IPS-NIHi7 (cell line): ENCODE data around the gene KRT72.

Source experiments
- DNase-seq: peaks from one replicate; pipeline ENCODE4 v3.0.0; 2012; ENCODE audit warnings: mixed read lengths; ENCODE audit errors: extremely low spot score

The KRT72 gene

DNA sequence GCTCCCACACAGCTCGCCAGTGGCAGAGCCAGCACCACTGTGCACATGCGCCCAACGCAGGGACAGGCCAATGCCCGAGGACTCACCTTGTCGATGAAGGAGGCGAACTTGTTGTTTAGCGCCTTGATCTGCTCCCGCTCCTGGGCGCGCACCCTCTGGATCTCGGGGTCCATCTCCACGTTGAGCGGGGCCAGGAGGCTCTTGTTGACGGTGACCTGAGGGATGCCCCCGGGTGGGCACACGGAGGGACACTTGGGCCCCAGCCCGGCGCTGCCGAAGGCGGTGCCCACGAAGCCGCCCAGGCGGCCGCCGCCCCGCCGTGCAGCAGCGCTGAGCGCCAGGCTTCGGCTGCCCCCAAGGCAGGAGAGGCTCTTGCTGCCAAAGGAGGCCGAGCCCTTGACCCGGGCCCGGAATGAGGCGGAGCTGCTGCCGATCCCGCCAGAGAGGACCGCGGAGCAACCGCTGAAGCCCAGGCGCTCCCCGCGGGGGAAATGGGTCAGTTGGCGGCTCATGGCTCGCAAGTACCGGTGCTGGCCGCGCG, at the start of gene KRT72:
Gene KRT72, minus strand, starts transcription at position 523 of the 541 bp plus-strand sequence. Its CDS starts 11 bp downstream, at position 512.
- no peak for DNase-seq

DNA sequence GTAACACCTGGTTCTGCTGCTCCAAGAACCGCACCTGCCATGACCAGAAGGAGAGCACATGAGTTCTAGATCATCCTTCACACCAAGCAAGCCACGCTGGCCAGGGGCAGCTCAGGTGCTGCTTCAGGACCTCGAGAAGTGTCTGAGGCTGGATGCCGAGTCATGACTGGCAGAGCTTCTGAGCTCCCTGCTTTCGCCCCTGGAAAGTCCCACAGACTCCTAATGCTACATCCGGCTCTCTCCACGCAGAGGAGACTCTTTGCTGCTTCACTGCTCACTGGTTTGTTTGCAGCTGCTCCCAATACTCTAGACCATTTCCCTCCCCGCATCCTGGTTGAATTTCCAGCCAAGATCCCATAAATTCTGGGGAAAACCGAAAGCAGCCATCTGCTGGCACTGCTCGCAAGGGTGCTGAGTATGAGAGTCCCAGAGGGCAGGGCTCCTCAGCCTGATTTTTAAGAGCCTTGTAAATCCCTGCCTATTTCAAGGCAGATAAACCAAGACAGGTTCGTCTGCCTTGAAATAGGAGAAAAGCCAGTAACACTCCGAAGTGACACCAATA, 49.3 kb upstream of the KRT72 start:
- no peak for DNase-seq

DNA sequence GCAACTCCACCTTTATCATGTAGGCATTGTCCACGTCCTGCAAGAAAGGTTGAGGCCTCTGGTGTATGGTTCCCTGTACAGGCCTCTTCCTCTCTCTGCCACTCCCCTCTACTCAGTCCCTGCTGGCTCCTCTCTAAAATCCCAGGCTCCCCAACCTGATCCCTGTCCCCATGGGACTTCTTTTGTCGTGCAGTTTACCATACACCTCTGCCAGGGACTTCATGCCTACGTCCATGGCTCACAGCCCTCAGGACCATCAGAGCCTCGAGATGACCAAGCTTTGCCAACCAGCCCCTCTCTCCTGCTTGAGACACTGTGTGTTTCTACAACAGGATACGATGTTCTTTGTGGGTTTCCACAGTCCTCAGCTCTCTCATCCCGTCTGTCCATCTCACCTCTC, 47.8 kb upstream of the KRT72 start:
- DNase-seq = no peak

DNA sequence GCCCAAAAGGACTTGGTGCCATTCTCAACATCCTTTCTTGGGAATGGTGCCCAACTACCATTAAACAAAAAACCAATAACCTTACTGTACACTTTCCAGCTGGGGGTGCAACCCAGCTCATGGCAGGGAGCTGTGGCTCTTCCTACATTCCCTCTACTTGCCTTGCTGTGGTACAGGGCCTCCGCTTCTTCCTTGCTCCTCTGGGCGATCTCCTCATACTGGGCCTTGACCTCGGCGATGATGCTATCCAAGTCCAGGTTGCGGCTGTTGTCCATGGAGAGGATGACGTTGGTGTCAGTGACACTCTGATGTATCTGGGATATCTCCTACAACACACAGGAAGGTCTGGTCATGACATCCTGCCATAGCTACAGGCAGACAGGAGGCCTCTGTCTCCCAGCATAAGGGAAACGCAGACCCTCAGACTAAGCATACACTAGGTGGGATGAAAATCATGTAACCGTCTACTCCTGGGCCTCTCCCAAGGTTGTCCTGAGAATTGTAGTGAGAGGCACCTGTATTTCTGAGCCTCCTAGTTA, 46.8 kb upstream of the KRT72 start:
- no peak for DNase-seq

DNA sequence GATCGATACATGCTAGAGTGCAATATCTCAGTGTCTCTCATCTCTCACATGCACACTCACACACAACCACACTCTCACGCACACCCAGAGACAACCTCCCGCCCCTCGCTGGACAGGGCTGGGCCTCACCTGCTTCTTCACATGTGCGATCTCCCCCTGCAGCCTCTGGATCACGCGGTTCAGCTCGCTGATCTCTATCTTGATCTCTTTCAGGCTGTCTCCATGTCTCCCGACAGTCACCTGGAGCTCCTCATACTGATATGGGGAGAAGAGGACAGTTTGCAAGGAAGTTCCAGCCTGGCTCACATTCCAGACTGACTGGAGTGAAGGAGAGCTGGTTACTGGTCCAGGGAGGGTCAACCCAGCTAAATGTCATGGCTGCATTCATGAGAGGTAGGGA, 46.3 kb upstream of the KRT72 start:
- DNase-seq = no peak

DNA sequence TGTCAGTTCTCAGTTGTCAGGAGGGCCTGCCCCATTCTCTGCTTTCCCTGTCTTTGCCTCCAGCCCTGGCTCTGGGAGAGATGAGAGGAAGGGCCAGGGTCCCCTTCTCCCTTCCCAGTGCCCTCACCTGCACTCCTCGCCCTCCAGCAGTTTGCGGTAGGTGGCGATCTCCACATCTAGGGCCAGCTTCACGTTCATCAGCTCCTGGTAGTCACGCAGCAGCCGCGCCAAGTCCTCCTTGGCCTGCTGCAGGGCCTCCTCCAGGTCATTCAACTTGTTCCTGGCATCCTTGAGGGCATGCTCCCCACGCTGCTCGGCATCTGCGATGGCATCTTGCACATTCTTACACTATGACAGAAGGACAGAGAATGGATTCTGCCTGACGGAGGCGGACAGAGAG, 45.4 kb upstream of the KRT72 start:
- DNase-seq = no peak

DNA sequence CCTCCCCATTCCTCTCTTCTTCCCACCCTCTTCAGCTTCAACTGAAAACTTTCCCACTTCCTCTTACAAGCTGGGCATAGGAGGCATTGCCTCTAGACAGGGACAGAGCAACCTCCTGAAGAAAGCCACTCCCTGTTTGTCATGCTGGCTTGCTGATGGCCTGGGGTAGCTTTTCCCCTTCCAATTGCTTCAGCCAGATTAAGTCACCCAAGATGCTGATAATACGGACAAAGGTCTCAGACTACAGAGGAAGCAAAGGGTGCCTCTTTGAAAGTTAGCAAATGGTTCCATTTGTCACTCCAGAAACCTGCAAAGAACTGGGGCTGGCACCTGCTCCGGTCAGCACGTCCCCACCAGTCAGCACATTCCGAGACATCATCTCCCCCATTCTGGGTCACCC, 44.7 kb upstream of the KRT72 start:
- no peak for DNase-seq

DNA sequence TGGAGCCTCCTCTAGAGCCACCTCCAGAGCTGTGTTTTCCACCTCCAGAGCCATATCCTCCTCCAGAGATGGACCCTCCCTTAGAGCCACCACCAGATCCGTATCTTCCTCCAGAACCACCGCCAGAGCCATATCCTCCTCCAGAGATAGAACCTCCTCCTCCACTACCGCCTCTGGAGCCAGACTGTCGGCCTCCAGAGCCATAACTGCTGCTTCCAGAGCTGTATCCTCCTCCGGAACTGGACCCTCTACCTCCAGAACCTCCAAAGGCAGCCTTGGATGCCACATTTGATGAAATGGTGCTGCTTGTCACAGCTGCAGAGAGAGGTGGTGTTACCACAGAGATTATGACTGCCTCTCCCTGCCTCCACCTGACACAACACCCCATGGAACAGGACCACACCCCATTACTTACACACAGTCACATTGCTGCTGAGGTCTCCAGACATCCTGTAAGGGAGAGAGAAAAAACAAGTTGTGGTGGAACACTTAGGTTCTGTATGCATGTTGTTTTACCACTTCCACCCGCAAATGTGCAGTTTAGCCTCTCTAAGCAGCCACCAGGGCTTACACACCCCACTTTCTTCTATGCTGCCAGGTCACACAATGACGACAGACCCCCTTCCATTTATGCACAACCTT, 44.0 kb upstream of the KRT72 start:
- DNase-seq = no peak

DNA sequence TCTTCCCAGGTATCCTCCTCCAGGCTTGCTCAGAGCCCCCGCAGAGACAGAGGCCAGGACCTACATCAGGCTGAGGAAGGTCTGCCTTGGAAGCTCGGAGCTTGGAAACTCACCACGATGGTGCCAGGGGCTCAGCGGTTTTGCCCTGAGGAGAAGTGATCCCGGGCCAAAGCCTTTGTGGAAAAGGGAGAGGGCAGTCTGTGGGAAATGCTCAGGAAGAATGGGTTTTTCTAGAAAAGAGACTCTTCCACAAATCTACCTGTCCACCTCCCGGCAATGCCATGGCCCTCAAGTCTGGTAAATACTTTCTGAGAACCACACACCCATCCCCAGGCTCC, 42.8 kb upstream of the KRT72 start:
- DNase-seq = no peak

DNA sequence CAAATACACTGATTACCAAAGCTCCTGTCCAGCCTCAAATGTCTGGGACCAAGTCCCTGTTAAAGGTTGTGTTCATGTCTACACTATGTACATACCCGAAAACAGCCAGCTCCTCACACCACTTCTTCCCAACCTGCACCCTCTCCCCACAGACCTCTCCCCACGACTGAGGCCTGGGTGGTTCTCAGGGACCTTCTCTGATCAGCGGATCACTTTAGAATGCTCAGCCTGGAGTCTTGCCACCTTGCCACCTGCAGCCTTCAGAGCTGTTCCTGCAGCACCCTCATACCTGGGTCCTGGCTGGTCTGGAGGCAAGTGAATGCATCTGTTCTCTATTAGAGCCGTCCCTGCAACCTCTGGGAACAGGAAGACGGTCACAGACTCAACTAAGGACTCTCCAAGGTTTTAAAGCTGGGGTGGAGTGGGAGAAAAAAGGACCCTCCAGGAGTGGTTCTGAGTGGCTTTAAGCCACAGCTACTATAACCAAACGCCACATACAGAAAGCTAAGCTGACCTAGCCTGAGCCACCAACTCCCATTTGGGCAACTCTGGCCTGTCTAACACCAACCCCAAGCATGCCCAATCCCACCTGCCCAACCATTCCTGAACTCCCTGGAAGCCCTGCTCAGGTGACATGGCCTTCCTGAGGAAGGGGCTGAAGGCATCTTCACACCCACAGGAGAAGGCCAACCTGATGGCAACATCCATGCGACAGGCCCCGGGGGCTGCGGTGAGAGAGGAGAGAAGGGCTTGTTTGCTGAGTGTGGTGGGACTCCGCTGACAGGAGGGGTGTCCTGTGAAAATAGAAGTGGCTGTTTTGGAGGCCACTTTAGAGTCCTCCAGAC, 42.2 kb upstream of the KRT72 start:
- DNase-seq = no peak

DNA sequence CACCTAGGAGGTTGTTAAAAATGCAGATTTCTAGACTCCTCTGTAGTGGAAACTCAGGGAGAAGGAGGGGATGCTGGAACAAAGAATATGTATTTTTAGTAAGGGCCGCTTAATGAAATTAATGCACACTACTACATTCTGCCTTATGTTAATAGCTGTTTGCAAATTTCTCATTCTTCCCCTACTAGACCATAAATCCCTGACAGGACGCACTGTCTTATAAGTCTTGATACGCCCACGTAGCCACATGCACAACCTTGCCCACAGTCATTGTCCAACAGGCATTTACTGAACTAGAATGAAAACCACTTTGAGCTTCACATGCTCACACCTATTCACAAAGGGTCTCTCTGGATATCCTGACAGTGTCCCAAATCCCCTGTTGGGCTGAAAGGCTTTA, 40.2 kb upstream of the KRT72 start:
- DNase-seq = no peak

DNA sequence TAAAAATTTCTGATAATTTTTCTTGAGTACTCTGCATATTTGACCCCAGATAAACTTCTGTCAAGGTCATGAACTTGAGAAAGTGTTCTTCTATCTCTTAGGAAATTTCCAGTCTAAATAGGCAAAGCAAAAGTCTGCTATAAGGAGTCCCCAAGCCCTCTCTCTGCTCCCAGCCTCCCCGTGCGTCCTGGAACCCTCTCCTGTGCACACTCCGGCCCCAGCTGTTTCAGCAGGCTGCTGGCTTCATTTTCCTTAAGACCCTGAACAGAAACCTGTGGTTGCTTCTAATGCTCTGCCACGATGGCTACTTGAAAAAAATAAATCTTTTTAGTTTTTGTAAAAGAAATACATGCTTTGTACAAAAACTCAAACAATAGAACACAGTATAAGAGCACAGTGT, 36.0 kb upstream of the KRT72 start:
- DNase-seq = no peak

DNA sequence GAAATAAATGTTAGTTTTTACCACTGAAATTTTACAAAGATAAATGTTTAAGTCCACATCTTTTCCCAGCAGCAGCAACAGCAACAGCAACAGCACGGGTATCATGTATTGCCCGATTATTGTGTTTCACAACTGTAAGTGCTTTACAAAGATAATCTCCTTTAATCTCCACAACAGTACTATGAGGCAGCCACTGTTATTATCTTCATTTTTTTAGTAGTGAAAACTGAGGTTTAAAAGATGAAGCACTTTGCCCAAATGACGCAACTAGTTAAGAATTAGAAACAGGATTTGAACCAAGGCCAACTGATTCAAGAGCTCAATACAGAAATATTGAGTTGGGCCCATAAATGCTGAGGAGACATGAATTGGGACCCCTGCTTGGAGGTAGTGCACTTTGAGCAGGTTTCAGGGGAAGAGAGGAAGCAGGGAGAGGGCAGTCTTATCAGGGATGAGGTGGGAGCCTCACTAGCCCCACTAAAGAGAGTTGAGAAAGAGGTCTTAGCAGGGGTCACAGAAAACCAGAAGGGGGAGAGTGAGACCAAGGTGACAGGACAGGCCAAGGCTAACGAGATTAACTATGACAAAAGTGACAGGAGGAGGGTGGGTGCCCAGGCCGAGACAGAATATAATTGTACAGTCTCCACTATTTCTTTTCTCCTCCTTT, 35.5 kb upstream of the KRT72 start:
- DNase-seq = no peak

DNA sequence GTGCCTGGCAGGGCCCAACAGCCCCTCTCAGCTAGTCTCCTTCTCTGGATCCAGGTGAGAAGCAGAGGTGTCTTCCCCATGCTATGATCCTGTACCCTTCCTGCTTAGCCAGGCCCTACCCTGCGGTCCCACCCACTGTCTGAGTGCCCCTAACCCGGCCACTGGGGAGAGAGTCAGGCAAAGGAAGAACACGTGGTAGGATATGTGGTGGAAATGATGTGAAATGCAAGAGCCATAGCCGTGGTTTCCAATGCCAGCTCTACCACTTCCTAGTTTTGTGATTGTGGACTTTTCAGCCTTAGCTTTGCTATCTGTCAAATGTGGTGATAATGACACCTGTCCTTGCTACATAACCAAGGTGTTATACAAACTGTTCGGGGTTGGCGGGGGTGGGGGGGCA, 34.9 kb upstream of the KRT72 start:
- DNase-seq = no peak

DNA sequence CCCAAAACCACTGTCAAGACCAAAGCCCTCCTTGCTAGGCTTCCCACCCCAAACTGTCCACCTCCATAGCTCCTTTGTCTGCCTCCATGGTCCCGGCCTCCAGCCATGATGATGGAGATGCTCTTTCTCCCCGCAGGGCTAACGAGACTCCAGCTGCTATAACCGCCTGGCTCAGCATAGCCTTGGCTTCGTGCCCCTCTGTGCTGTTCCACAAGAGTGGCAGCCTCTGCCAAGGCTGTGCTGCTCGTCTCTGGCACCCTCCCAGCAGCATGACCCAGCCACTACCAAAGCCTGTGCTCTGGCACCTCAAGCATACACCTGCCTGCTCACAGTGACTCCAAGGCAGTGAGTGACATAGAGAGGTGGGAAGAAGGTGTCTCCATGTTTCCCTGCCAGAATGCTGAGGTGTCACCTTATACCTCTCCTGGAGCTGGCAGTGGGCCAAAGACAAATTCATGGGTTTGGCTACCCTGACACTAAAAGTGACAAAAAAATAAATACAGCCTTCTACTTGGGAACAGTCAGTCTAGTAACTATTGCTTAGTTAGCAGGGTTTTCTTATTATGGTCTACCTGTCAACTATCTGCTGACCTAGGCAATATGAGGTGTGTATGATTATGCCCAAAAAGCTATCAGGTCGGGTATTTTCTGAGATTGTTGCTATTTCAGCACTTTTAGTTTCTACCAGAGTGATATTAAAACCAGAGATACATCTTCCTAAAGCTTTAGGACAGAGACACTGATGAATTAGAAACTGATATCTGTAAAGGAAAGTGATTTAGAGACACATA, 33.2 kb upstream of the KRT72 start:
- no peak for DNase-seq

DNA sequence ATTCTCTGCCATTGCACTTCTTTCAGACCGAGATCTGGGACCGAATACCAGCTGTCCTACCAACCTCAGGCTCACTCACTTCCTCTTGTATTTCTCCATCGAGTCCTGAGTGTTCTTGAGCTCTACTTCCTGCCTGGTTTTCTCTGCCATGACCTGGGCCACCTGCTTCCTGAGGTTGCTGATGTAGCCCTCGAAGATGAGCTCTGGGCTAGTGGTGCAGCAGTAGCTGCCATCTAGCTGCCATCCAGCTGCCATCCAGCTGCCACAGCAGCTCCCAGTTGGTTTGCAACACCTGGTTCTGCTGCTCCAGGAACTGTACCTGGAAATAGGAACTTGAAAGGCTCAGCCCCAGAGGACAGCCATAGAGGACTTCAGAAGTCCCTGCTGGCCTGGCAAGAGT, 32.1 kb upstream of the KRT72 start:
- DNase-seq = no peak

DNA sequence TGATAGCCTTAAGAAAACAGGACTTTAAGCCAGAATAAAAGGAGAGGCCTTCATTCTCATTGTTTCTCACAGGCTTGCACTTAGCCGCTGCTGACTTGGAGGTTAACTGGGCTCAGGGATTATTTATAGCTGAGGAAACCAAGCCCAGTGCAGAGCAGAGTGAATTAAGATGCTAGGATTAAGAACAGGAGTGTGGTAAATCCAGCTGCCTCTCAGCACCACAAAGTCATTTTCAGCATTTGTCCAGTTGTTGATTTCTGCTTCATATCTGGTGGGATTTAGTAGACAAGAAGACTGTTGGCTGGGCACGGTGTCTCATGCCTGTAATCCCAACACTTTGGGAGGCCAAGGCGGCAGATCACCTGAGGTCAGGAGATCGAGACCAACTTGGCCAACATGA, 31.4 kb upstream of the KRT72 start:
- DNase-seq = no peak

DNA sequence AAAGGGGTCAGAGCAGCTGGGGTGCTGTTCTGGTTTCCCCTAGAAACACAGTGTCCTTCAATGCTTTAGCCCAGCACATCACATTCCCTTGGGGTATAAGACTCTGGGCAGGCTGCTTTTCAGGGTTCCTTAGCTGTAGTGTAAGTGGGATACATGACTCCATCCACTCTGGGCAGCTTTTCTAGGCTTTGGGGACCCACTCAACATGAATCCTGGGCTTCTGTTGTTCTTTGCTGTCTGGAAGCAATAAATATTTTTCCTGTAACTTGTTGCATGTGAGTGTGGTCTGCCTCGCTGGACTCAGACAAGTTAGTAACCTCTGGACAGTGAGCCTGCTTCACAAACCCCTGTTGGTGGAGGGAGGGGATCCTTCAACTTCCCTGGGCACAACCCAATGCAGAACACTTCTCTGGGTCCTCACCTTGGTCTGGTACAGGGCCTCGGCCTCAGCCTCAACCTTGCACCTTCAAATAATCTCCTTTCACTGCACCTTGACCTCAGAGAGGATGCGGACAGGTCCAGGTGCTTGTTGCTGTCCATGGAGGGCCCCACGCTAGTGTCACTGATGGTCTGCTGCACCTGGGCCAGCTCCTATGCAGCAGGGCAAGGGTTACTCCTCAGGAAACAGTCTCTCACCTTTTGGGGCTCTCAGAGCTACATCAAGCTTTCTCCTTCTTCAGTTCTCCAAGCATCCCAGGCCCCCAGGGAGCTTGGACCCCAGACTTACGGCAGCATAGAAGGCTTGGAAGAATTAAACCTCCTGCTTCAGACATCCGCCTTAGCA, 30.6 kb upstream of the KRT72 start:
- DNase-seq = no peak

DNA sequence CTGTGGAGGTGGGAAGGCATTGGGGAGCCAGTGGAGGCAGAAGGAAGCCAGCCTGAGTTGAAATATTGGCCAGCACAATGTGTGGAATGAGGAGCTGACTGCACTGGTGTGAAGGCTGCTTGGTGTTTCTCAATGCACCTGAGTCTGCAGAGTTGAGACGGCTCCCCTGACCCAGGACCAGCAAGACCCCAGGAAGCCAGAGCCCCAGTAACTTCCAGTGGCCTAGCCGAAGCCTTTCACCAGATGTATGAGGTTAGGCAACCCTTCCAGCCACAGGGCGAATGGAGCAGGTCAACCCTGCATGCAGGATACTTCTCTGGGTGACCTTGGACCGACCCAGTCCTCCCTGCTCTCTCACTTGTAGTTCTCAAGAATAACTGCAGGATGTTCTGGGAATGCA, 30.0 kb upstream of the KRT72 start:
- no peak for DNase-seq

DNA sequence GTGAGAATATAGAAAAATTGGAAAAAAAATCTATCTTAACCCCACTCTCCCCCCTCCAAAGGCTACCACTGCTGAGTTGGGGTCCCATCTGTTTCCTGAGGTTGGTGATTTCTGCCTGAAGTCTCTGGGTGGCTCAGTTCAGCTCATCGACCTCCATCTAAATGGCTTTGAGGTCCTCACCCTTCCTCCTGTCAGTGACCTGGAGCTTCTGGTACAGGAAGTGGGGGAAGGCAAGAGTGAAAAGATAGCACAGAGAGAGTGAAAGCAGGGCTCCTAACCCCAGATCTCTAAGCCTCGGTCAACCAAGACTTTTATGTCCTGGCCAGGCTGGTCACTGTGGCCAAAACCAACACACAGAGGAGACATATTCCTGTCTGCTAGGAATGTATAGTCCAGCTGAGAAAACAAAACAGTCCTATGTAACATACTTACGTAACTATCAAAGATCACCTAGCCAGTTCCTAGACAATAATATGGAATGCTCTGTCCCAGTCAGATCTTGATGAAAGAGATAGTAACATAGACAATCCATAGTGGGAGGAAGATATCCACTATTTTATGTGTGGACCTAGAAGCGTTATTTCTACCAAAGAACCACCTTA, 29.4 kb upstream of the KRT72 start:
- no peak for DNase-seq
